B cell (primary cell): ENCODE data around the gene BCL2. TPM values are rescaled to one million over a fixed set of nuclear protein-coding genes. Genes with fewer than 3 reads are reported as not detected.

ENCODE experiments used
- ATAC-seq: fragments of 200-7000 bp; cut with Tn5 transposase; one replicate; pipeline ENCODE4 v1.10.0; 2021; ENCODE audit warnings: low read depth, mild to moderate bottlenecking, moderate number of reproducible peaks, moderate library complexity
- CTCF ChIA-PET: fragments of 350-600 bp; sonication (Branson Sonifier 250); formaldehyde crosslinking; loops from one replicate; lab custom pipeline; 2021; ENCODE audit warnings: antibody characterized with exemption, inconsistent platforms; lab: Charles Lee
- POLR2A ChIA-PET: fragments of 350-600 bp; sonication (Branson Sonifier 250); formaldehyde crosslinking; loops from one replicate; lab custom pipeline; 2021; ENCODE audit warnings: antibody characterized with exemption; lab: Charles Lee
- DNase-seq: peaks from one replicate; pipeline ENCODE4 v3.0.0; 2013
- H2AFZ ChIP-seq: 2 replicates; pipeline ENCODE4 v1.6.1; 2012; ENCODE audit warnings: mild to moderate bottlenecking, low read depth, low read length; ENCODE audit not compliant: insufficient read depth, poor library complexity, severe bottlenecking
- H3K27ac ChIP-seq, 2 donors: 1 replicate in 1 of 2; 2 replicates in 1 of 2; pipeline ENCODE4 v1.5.1; 2012 to 2013; ENCODE audit warnings: low read length in 2 of 2, mild to moderate bottlenecking in 2 of 2, moderate library complexity in 1 of 2
- H3K27me3 ChIP-seq, 4 experiments: fragments of 200-600 bp in 1 of 4; sonication (generic) in 1 of 4; replicated peaks in 1 of 4; 1 replicate in 2 of 4; 2 replicates in 2 of 4; pipeline versions ENCODE4 v1.6.1 to v1.7.0; 2013 to 2016; ENCODE audit warnings: low read length in 3 of 4, mild to moderate bottlenecking in 2 of 4, mixed read lengths in 1 of 4, moderate library complexity in 1 of 4; ENCODE audit not compliant: insufficient read depth in 4 of 4, control insufficient read depth in 3 of 4; ENCODE audit errors: control extremely low read depth in 1 of 4
- H3K36me3 ChIP-seq, 2 experiments: replicated peaks in 1 of 2; 1 replicate in 1 of 2; 2 replicates in 1 of 2; pipeline versions ENCODE4 v1.6.1 to v1.7.1; 2013; ENCODE audit warnings: low read length in 1 of 2; ENCODE audit not compliant: insufficient read depth in 2 of 2, control insufficient read depth in 1 of 2; ENCODE audit errors: control extremely low read depth in 1 of 2, extremely low read depth in 1 of 2
- H3K4me1 ChIP-seq, 2 donors: fragments of 200-600 bp in 1 of 2; sonication (generic) in 1 of 2; 1 replicate in 1 of 2; 2 replicates in 1 of 2; pipeline versions ENCODE4 v1.5.1 to v1.6.1; 2013 to 2017; ENCODE audit warnings: low read length in 2 of 2; ENCODE audit not compliant: control insufficient read depth in 2 of 2, insufficient read depth in 2 of 2
- H3K4me2 ChIP-seq: replicated peaks from 2 replicates; pipeline ENCODE3; 2012; ENCODE audit warnings: mild to moderate bottlenecking, low read depth, low read length; ENCODE audit not compliant: poor library complexity, severe bottlenecking
- H3K4me3 ChIP-seq, 5 experiments: fragments of 200-600 bp in 1 of 5; sonication (generic) in 1 of 5; 1 replicate in 3 of 5; 2 replicates in 2 of 5; pipeline versions ENCODE4 v1.5.1 to v1.7.0; 2011 to 2016; ENCODE audit warnings: low read length in 4 of 5, mild to moderate bottlenecking in 4 of 5, low read depth in 2 of 5, control low read depth in 1 of 5, moderate library complexity in 1 of 5; ENCODE audit not compliant: insufficient read depth in 1 of 5; ENCODE audit errors: control extremely low read depth in 1 of 5, extremely low read depth in 1 of 5
- H3K79me2 ChIP-seq: fragments of 200-600 bp; sonication (generic); one replicate; pipeline ENCODE4 v1.6.0; 2016; ENCODE audit warnings: low read length; ENCODE audit not compliant: control insufficient read depth, insufficient read depth
- H3K9ac ChIP-seq: fragments of 200-600 bp; sonication (generic); 2 replicates; pipeline ENCODE4 v1.6.1; 2017; ENCODE audit warnings: mild to moderate bottlenecking, low read length, moderate library complexity
- H3K9me3 ChIP-seq, 3 donors: one replicate each; pipeline versions ENCODE4 v1.6.1 to v1.7.1; 2013; ENCODE audit warnings: low read length in 2 of 3; ENCODE audit not compliant: control insufficient read depth in 2 of 3, insufficient read depth in 1 of 3; ENCODE audit errors: control extremely low read depth in 1 of 3
- H4K20me1 ChIP-seq: 2 replicates; pipeline ENCODE4 v1.6.0; 2012; ENCODE audit warnings: mild to moderate bottlenecking, low read length; ENCODE audit not compliant: insufficient read depth, control insufficient read depth, poor library complexity, severe bottlenecking
- H3K27ac Mint-ChIP-seq: one replicate; pipeline ENCODE4 v1.8.0; 2021; ENCODE audit warnings: mixed read lengths
- H3K27me3 Mint-ChIP-seq: one replicate; pipeline ENCODE4 v1.8.0; 2021; ENCODE audit warnings: mixed read lengths
- H3K4me1 Mint-ChIP-seq: one replicate; pipeline ENCODE4 v1.8.0; 2021; ENCODE audit warnings: mixed read lengths
- H3K4me3 Mint-ChIP-seq: one replicate; pipeline ENCODE4 v1.8.0; 2021; ENCODE audit warnings: mixed read lengths
- H3K9me3 Mint-ChIP-seq: one replicate; pipeline ENCODE4 v1.8.0; 2022; ENCODE audit warnings: mixed read lengths; ENCODE audit not compliant: insufficient read depth
- EZH2 ChIP-seq: IDR thresholded peaks from 2 replicates; pipeline ENCODE4 v1.6.1; 2012; ENCODE audit warnings: borderline replicate concordance, low read depth, mild to moderate bottlenecking, moderate library complexity, low read length; ENCODE audit not compliant: insufficient read depth, poor library complexity, severe bottlenecking
- WGBS: methylation state at CpG from one replicate; pipeline ENCODE4 v1.1.5; 2013; ENCODE audit warnings: missing lambda C conversion rate; ENCODE audit not compliant: insufficient coverage; 5-methylcytosine and 5-hydroxymethylcytosine counted together
- intact Hi-C: fragments of 100-400 bp; cut with micrococcal nuclease; formaldehyde crosslinking; loops from one replicate; pipeline ENCODE4 v1.10.0; 2022
- polyA plus RNA-seq: library from polyadenylated mRNA; depleted of rRNA; stranded (reverse); fragments of >200 nt; gene quantifications from 2 replicates; pipeline ENCODE4 v1.2.3, GENCODE V29; 2012
- total RNA-seq, 2 donors: library from RNA; stranded (reverse); fragments of 120-200 nt in 1 of 2; gene quantifications; 1 replicate in 1 of 2; 2 replicates in 1 of 2; pipeline versions ENCODE4 v1.2.3 to v1.2.4, GENCODE V29; 2013 to 2022
- TF ChIP-seq, protein P1 (sequence below): fragments of 200-600 bp; IDR thresholded peaks from one replicate; pipeline ENCODE4 v1.8.0; 2022; ENCODE audit warnings: antibody characterized with exemption, mild to moderate bottlenecking

The BCL2 gene
- total and polyA plus RNA-seq, 2 donors (not counting 1 experiment from before 2014, with no cell fraction given) = 27.6 to 144 TPM

DNA sequence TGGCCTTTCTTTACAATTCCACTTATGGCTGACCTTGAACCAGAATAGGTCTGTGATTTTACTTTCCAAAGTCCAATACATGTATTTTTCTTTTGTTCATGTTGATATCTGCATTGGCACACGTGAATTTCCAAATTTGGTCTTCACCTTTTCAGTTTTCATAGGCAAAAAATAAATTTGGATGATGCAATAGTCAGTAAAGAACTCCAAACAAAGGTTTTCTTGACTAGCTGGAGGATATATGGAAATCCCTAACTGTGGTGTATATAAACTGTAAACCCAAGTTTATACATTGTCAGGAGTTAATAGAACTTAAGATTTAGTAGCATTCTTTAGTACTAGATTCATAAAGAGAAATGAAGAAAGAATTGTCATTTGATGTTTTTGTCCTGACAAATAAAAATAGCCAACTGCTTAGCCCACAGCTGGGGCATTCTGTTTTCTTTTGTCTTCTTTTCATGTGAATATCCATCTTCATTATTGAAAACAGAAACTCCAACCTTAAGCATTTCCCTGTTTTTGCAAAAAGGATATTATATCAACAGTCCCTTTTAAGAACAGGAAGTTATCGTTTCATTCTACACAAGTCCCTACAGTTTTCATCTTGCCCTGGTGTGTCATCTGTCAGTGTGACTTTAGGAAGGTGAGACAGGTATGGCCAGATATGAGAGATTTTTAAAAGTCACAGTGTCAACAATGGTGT is 132.9 kb downstream of the BCL2 start:
- Histone ChIP-seq H3K27ac (peak overlapping the region in 1 of 2 donors; percentile 29), H3K27me3 (no peaks in the 10 kb centered on the region), H3K4me3 (no peak overlapping the region), H3K9me3 (no peaks in the 10 kb centered on the region), H3K36me3 (no peaks in the 10 kb centered on the region), H3K4me2 (peak overlapping the region; percentile 1), H3K9ac (no peak overlapping the region), H2AFZ (no peak overlapping the region), H3K79me2 (peaks cover 87% of the 10 kb centered on the region), H3K4me1 (peaks cover 44 to 58% of the 10 kb centered on the region in 2 donors), H4K20me1 (no peaks in the 10 kb centered on the region)
- Mint-ChIP-seq H3K4me3 (peak overlapping the region; percentile 0), H3K4me1 (peaks cover 73% of the 10 kb centered on the region), H3K27me3 (no peaks in the 10 kb centered on the region), H3K9me3 (no peaks in the 10 kb centered on the region), H3K27ac (peak overlapping the region; percentile 22)
- no peak for TF ChIP-seq EZH2
- TF ChIP-seq, protein P1, sequence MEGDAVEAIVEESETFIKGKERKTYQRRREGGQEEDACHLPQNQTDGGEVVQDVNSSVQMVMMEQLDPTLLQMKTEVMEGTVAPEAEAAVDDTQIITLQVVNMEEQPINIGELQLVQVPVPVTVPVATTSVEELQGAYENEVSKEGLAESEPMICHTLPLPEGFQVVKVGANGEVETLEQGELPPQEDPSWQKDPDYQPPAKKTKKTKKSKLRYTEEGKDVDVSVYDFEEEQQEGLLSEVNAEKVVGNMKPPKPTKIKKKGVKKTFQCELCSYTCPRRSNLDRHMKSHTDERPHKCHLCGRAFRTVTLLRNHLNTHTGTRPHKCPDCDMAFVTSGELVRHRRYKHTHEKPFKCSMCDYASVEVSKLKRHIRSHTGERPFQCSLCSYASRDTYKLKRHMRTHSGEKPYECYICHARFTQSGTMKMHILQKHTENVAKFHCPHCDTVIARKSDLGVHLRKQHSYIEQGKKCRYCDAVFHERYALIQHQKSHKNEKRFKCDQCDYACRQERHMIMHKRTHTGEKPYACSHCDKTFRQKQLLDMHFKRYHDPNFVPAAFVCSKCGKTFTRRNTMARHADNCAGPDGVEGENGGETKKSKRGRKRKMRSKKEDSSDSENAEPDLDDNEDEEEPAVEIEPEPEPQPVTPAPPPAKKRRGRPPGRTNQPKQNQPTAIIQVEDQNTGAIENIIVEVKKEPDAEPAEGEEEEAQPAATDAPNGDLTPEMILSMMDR = no peak
- ATAC-seq = no peak
- ChIA-PET POLR2A (no interaction called here), CTCF (interaction anchor here (0.7 to 2.0 kb wide), 5 partner anchors 28 to 131 kb away, joined by 3 to 9 read pairs (median 3); no protein-coding TSS in a partner anchor)
- no peak for DNase-seq
- WGBS = no CpG with 5 or more reads among the region's 2 CpGs
- intact Hi-C loops = loop anchor here (10.0 kb wide), 1 partner anchor 52 kb away; no protein-coding TSS in a partner anchor

DNA sequence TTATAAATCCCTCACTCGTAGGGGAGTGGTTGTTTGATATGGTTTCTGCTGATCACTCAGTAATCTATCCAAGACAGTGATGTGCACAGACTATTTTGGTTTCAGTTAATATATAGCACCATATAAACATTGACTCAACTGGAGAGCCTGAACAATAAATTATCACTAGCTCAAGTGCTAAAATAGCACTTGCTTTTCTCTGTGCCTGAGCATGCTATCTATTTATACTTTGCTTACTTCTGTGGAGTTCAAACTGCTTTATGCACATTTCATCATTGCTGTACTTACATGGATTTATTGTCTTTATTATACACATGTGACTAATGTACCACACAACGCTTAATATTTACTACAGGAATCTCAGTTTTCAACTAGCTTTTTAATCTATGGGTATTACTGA is 133.6 kb downstream of the BCL2 start:
- WGBS = no CpG with 5 or more reads among the region's 2 CpGs
- no peak overlapping the region for H3K4me3 Mint-ChIP-seq
- Histone ChIP-seq H4K20me1 (no peaks in the 10 kb centered on the region), H3K9me3 (no peaks in the 10 kb centered on the region), H3K4me3 (no peak overlapping the region), H3K4me2 (no peak overlapping the region), H3K27ac (peak overlapping the region in 1 of 2 donors; percentile 29), H2AFZ (no peak overlapping the region), H3K79me2 (peaks cover 87% of the 10 kb centered on the region), H3K27me3 (no peaks in the 10 kb centered on the region), H3K4me1 (peaks cover 51 to 65% of the 10 kb centered on the region in 2 donors), H3K9ac (no peak overlapping the region), H3K36me3 (no peaks in the 10 kb centered on the region)
- intact Hi-C loops = loop anchor here (10.0 kb wide), 1 partner anchor 51 kb away; no protein-coding TSS in a partner anchor
- H3K4me1 Mint-ChIP-seq = peaks cover 80% of the 10 kb centered on the region
- peak overlapping the region; percentile 8 for H3K27ac Mint-ChIP-seq
- DNase-seq (no peak), ATAC-seq (no peak)
- ChIA-PET POLR2A (no interaction called here), CTCF (interaction anchor here (0.7 to 2.0 kb wide), 3 partner anchors 28 to 132 kb away, joined by 3 to 9 read pairs (median 8); no protein-coding TSS in a partner anchor)
- no peaks in the 10 kb centered on the region for H3K27me3 Mint-ChIP-seq
- no peaks in the 10 kb centered on the region for H3K9me3 Mint-ChIP-seq
- TF ChIP-seq EZH2 = no peak
- TF ChIP-seq, protein P1 = no peak
